Breast epithelium (tissue), 4 donors: ENCODE results near the gene ZSWIM3. TPM values are rescaled to one million over a fixed set of nuclear protein-coding genes. Genes with fewer than 3 reads are reported as not detected.

ENCODE experiments used
- DNase-seq, 2 donors: peaks; one replicate each; pipeline ENCODE4 v3.0.0-alpha.2; 2019; ENCODE audit warnings: low spot score in 2 of 2
- H3K27ac ChIP-seq, 2 donors: fragments of 200-600 bp; sonication (generic) in 1 of 2; one replicate each; pipeline ENCODE4 v1.5.1; 2016 to 2019; ENCODE audit warnings: mild to moderate bottlenecking in 1 of 2
- H3K27me3 ChIP-seq, 2 donors: fragments of 200-600 bp; sonication (generic) in 1 of 2; one replicate each; pipeline versions ENCODE4 v1.5.1 to v1.6.0; 2017 to 2019; ENCODE audit warnings: control low read depth in 1 of 2, mild to moderate bottlenecking in 1 of 2
- H3K36me3 ChIP-seq: fragments of 200-600 bp; one replicate; pipeline ENCODE4 v1.5.1; 2019
- H3K4me1 ChIP-seq, 2 donors: fragments of 200-600 bp; sonication (generic); one replicate each; pipeline ENCODE4 v1.5.1; 2016 to 2019; ENCODE audit warnings: control low read depth in 1 of 2
- H3K4me3 ChIP-seq, 3 donors: fragments of 200-600 bp; sonication (generic); 1 replicate in 2 of 3; 2 replicates in 1 of 3; pipeline ENCODE4 v1.5.1; 2016 to 2019; ENCODE audit warnings: mild to moderate bottlenecking in 3 of 3, moderate library complexity in 2 of 3
- H3K9me3 ChIP-seq, 2 donors: fragments of 200-600 bp; sonication (generic) in 1 of 2; one replicate each; pipeline ENCODE4 v1.5.1; 2016 to 2019; ENCODE audit warnings: control low read depth in 1 of 2
- CTCF ChIP-seq, 3 donors: fragments of 450-650 bp; IDR thresholded peaks; one replicate each; pipeline ENCODE4 v1.5.1; 2016 to 2017; ENCODE audit warnings: antibody characterized with exemption in 3 of 3, mild to moderate bottlenecking in 3 of 3, moderate library complexity in 3 of 3
- POLR2A ChIP-seq: fragments of 450-650 bp; IDR thresholded peaks from one replicate; pipeline ENCODE4 v1.6.1; 2016; ENCODE audit warnings: antibody characterized with exemption, mild to moderate bottlenecking, moderate library complexity
- POLR2AphosphoS5 ChIP-seq, 3 donors: sonication (generic); formaldehyde crosslinking; IDR thresholded peaks; one replicate each; pipeline ENCODE4 v1.6.1; 2017; ENCODE audit warnings: antibody characterized with exemption in 3 of 3
- intact Hi-C: fragments of 100-400 bp; cut with DNase I; formaldehyde crosslinking; loops from one replicate; pipeline ENCODE4 v1.15.1; 2023; ENCODE audit warnings: low total_unique reads
- total RNA-seq, 3 donors: library from RNA; depleted of rRNA; stranded (reverse); fragments of >200 nt; gene quantifications; one replicate each; pipeline ENCODE4 v1.1.0, GENCODE V29; 2016

The ZSWIM3 gene
- total RNA-seq, 3 donors from 2014 or later: 1.9 to 5.4 (median 4.9) TPM

- no peaks in the 10 kb centered on the region for H3K27me3 ChIP-seq
- DNase-seq: no peak
- no peak overlapping the region for H3K4me3 ChIP-seq
- no peaks in the 10 kb centered on the region for H3K36me3 ChIP-seq
- TF ChIP-seq CTCF (IDR thresholded peaks at IDR 0.05) (no peak), POLR2A (no peak), POLR2AphosphoS5 (IDR thresholded peaks at IDR 0.05) (no peak)
- H3K4me1 ChIP-seq: peaks cover 0 to 5% of the 10 kb centered on the region in 2 donors
- no peak overlapping the region for H3K27ac ChIP-seq
- intact Hi-C loops: no loop called here
- no peaks in the 10 kb centered on the region for H3K9me3 ChIP-seq
These were observed 4.0 kb downstream of the ZSWIM3 start for GRCh38 chr20:45861221-45862075.

DNA sequence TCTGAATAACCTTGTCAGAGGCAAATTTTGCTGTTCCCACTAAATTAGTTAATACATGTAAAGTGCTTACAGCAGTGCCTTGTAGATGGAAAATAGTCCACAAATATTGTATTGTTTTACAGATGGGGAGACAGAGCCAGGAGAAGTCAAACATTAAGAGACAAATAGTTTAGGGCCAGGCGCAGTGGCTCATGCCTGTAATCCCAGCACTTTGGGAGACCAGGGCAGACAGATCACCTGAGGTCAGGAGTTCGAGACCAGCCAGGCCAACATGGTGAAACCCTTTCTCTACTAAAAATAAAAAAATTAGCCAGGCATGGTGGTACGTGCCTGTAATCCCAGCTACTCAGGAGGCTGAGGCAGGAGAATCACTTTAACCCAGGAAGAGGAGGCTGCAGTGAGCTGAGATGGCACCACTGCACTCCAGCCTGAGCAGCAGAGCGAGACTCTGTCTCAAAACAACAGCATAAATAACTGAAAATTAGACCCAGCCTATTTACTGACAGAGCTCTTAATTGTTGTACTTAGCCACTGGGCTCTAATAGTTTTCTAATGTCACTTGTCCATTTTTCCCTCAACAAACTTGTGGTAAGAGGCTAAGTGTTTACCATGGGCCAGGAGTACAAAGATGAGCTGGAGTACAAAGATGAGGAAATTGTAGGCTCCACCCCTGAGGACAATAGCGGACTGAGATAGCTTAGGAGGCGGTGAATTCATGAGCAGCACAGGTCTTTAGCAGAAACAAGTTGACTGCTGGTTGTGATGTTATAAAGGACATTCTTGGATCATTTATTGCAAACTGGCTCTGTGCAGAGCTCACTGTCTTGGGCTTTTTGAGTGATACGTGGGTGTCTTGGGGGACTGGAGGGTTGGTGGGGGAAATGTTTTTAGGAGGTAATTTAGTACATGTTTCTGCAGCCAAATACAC is 6.4 kb downstream of the ZSWIM3 start:
- H3K4me1 ChIP-seq: no peaks in the 10 kb centered on the region
- no peaks in the 10 kb centered on the region for H3K36me3 ChIP-seq
- DNase-seq: no peak
- H3K9me3 ChIP-seq: no peaks in the 10 kb centered on the region
- intact Hi-C loops: no loop called here
- no peak overlapping the region for H3K27ac ChIP-seq
- no peak overlapping the region for H3K4me3 ChIP-seq
- no peaks in the 10 kb centered on the region for H3K27me3 ChIP-seq
- TF ChIP-seq POLR2AphosphoS5 (IDR thresholded peaks at IDR 0.05): no peak
- no peak for TF ChIP-seq POLR2A
- TF ChIP-seq CTCF (IDR thresholded peaks at IDR 0.05): no peak

DNA sequence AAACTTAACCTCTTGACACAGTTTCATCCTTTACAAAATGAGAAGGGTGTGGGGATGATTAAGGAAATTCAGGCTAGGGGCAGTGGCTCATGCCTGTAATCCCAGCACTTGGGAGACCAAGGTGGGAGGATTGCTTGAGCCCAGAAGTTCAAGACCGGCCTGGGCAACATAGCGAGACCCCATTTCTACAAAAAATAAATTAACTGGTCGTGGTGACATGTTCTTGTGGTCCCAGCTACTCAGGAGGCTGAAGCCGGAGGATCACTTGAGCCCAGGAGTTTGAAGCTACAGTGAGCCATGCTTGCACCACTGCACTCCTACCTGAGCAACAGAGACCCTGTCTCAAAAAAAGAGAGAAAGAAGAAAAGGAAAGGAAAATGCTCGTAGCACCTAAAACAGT is 9.0 kb downstream of the ZSWIM3 start:
- Histone ChIP-seq H3K27me3 (no peaks in the 10 kb centered on the region), H3K9me3 (no peaks in the 10 kb centered on the region), H3K27ac (no peak overlapping the region), H3K36me3 (no peaks in the 10 kb centered on the region), H3K4me1 (no peaks in the 10 kb centered on the region), H3K4me3 (no peak overlapping the region)
- intact Hi-C loops: no loop called here
- DNase-seq: no peak
- TF ChIP-seq POLR2AphosphoS5 (IDR thresholded peaks at IDR 0.05) (no peak), CTCF (IDR thresholded peaks at IDR 0.05) (no peak), POLR2A (no peak)

DNA sequence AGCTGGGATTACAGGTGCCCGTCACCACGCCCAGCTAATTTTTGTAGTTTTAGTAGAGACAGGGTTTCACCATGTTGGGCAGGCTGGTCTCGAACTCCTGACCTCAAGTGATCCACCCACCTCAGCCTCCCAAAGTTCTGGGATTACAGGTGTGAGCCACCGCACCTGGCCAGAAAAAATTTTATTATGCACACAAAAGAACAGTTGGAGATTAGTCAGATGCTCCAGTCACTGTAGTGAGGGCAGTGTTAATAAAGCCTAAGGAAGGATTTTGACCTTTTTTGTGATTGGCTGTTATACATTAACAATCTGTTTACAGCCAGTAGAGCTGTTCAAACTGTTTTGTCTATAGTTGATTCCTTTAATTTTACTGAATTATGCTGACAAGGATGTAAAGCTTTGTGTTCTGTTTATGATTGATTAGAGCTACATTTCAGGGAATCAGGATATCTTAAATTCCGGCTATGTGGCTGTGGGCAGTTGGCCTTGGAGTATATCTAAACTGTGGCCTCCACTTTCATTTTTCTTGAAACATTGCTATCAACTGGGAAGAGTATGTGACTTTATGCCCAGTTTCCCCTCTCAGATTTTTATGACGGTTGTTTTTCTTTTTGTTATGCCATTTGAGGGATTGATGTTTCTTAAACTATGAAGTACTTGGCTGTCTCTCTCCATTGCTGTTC is 9.9 kb downstream of the ZSWIM3 start:
- Histone ChIP-seq H3K4me3 (no peak overlapping the region), H3K9me3 (no peaks in the 10 kb centered on the region), H3K27ac (no peak overlapping the region), H3K4me1 (no peaks in the 10 kb centered on the region), H3K36me3 (no peaks in the 10 kb centered on the region), H3K27me3 (no peaks in the 10 kb centered on the region)
- intact Hi-C loops: no loop called here
- DNase-seq: no peak
- TF ChIP-seq CTCF (IDR thresholded peaks at IDR 0.05) (no peak), POLR2AphosphoS5 (IDR thresholded peaks at IDR 0.05) (no peak), POLR2A (no peak)
